ENCODE results near the gene CTAGE4.
"Not testable (repeated sequence)": the region's sequence is repeated elsewhere in the genome, so short reads cannot be mapped to it uniquely, and the experiment has no call there.

Gene CTAGE4

GRCh38 chr7:144171594-144172350, 11.5 kb upstream of the CTAGE4 start:
- not testable (repeated sequence) for H4K91ac ChIP-seq (ENCODE audit: low read length)

DNA sequence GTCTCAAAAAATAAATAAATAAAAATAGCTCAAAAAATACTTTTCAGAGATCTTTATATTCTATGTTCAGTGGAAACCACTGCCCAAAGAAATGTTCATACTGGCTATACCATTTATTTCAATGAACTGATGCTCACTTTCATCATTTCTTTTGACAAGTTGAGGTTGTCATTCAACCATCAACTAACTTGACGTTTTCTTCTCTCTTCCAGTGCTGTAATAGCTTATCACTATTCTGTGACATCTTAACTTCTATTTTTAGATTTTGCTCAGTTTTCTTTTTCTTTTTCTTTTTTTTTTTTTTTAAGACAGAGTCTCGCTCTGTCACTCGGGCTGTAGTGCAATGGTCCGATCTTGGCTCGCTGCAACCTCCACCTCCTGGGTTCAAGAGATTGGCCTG, 8.7 kb upstream of the CTAGE4 start:
- no peak for DNase-seq
- Histone ChIP-seq H3K27me3 (ENCODE audit: control insufficient read depth in 1 of 2, insufficient read depth in 1 of 2, low read length in 2 of 2) (no peaks in the 10 kb centered on the region), H2BK12ac (ENCODE audit: low read length in 2 of 2) (no peak overlapping the region), H3K18ac (ENCODE audit: low read depth in 1 of 2, low read length in 2 of 2) (no peak overlapping the region), H3K4ac (ENCODE audit: low read depth in 1 of 2, low read length in 2 of 2) (no peak overlapping the region), H3K36me3 (ENCODE audit: control insufficient read depth in 1 of 2, insufficient read depth in 2 of 2, low read depth in 1 of 2, low read length in 2 of 2) (no peaks in the 10 kb centered on the region), H3K4me1 (ENCODE audit: control insufficient read depth, insufficient read depth, low read depth, low read length) (no peaks in the 10 kb centered on the region), H4K91ac (ENCODE audit: low read length) (no peak overlapping the region), H3K9ac (ENCODE audit: low read length) (no peak overlapping the region), H3K4me3 (ENCODE audit: insufficient read depth in 1 of 2, low read depth in 1 of 2, low read length in 2 of 2) (no peak overlapping the region), H2BK5ac (ENCODE audit: low read depth, low read length, poor library complexity, severe bottlenecking) (no peak overlapping the region), H2BK15ac (ENCODE audit: low read depth, poor library complexity, severe bottlenecking) (no peak overlapping the region), H3K4me2 (ENCODE audit: low read length, poor library complexity, severe bottlenecking) (no peak overlapping the region), H2AFZ (ENCODE audit: low read depth, low read length) (no peak overlapping the region), H4K8ac (ENCODE audit: low read length) (no peak overlapping the region), H3K23ac (ENCODE audit: low read length in 2 of 2) (no peak overlapping the region), H3K79me1 (replicated peaks; ENCODE audit: low read length, poor library complexity, severe bottlenecking) (no peaks in the 10 kb centered on the region), H3K9me3 (ENCODE audit: control insufficient read depth, low read length) (no peaks in the 10 kb centered on the region), H2BK120ac (ENCODE audit: low read depth, low read length) (no peak overlapping the region), H3K27ac (ENCODE audit: low read length, poor library complexity, severe bottlenecking) (no peak overlapping the region), H2AK5ac (ENCODE audit: low read length, severe bottlenecking) (no peak overlapping the region), H3K14ac (ENCODE audit: low read length in 2 of 2) (no peak overlapping the region)
- WGBS = 81% methylated on average over 5 of the region's 5 CpGs

More at GRCh38 chr7:144171594-144172350, 11.5 kb upstream of the CTAGE4 start:
- H2BK12ac ChIP-seq (ENCODE audit: low read length in 2 of 2); H2BK5ac ChIP-seq (ENCODE audit: low read depth, low read length, poor library complexity, severe bottlenecking); H3K4me3 ChIP-seq (ENCODE audit: insufficient read depth in 1 of 2, low read depth in 1 of 2, low read length in 2 of 2); H4K8ac ChIP-seq (ENCODE audit: low read length); H3K79me1 ChIP-seq (replicated peaks; ENCODE audit: low read length, poor library complexity, severe bottlenecking); DNase-seq; H3K36me3 ChIP-seq (ENCODE audit: control insufficient read depth in 1 of 2, insufficient read depth in 2 of 2, low read depth in 1 of 2, low read length in 2 of 2); H3K9me3 ChIP-seq (ENCODE audit: control insufficient read depth, low read length); H3K14ac ChIP-seq (ENCODE audit: low read length in 2 of 2); H2BK15ac ChIP-seq (ENCODE audit: low read depth, poor library complexity, severe bottlenecking); H2BK120ac ChIP-seq (ENCODE audit: low read depth, low read length); H3K23ac ChIP-seq (ENCODE audit: low read length in 2 of 2); H3K4ac ChIP-seq (ENCODE audit: low read depth in 1 of 2, low read length in 2 of 2); H3K27me3 ChIP-seq (ENCODE audit: control insufficient read depth in 1 of 2, insufficient read depth in 1 of 2, low read length in 2 of 2); H3K27ac ChIP-seq (ENCODE audit: low read length, poor library complexity, severe bottlenecking); H3K9ac ChIP-seq (ENCODE audit: low read length); H3K4me2 ChIP-seq (ENCODE audit: low read length, poor library complexity, severe bottlenecking); H3K4me1 ChIP-seq (ENCODE audit: control insufficient read depth, insufficient read depth, low read depth, low read length); H2AFZ ChIP-seq (ENCODE audit: low read depth, low read length); H2AK5ac ChIP-seq (ENCODE audit: low read length, severe bottlenecking); H3K18ac ChIP-seq (ENCODE audit: low read depth in 1 of 2, low read length in 2 of 2): not testable (repeated sequence)
- 94% methylated on average over 4 of the region's 4 CpGs for WGBS

DNA sequence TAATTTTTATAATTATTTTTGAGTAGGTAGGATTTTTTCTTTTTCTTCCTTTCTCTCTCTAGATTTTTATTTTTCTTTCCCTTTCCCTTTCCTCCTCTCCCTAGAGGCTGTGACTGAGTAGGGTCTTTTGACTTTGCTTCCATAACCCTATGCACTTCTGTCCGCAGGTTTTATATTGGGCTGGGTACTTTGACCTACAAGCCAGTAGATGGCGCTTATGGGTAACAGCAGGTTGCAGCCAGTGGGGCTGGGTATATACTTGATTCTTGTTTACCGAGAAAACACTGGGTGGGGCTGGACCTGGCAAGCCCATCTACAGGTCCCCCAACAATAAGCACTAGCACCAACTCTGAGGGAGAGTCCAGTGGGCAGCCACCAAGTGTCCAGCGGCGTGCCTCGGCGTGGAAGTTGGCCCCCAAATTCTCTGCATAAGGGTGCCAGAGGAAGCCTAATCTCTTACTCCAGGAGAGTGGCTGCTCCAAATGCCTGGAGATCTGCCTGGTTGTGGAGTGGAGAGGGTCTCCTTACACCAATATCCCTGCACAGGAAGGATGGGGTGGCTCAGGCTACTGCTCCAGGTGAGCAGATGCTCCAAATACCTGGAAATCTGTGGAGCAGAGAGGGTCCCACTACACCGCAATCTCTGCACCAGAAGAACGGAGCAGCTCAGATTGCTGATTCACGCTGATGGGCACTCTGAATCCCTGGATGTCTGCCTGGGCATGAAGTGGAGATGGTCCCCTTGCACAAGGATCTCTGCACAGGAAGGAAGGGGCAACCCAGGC, 4.7 kb upstream of the CTAGE4 start:
- not testable (repeated sequence) for H3K79me1 ChIP-seq (replicated peaks; ENCODE audit: low read length, poor library complexity, severe bottlenecking); H3K4ac ChIP-seq (ENCODE audit: low read depth in 1 of 2, low read length in 2 of 2); H3K4me3 ChIP-seq (ENCODE audit: insufficient read depth in 1 of 2, low read depth in 1 of 2, low read length in 2 of 2); H2BK120ac ChIP-seq (ENCODE audit: low read depth, low read length); H4K91ac ChIP-seq (ENCODE audit: low read length); H2AK5ac ChIP-seq (ENCODE audit: low read length, severe bottlenecking); H3K4me1 ChIP-seq (ENCODE audit: control insufficient read depth, insufficient read depth, low read depth, low read length); H3K4me2 ChIP-seq (ENCODE audit: low read length, poor library complexity, severe bottlenecking); H2AFZ ChIP-seq (ENCODE audit: low read depth, low read length); H2BK15ac ChIP-seq (ENCODE audit: low read depth, poor library complexity, severe bottlenecking); H3K36me3 ChIP-seq (ENCODE audit: control insufficient read depth in 1 of 2, insufficient read depth in 2 of 2, low read depth in 1 of 2, low read length in 2 of 2); H3K14ac ChIP-seq (ENCODE audit: low read length in 2 of 2); H2BK5ac ChIP-seq (ENCODE audit: low read depth, low read length, poor library complexity, severe bottlenecking); H3K27ac ChIP-seq (ENCODE audit: low read length, poor library complexity, severe bottlenecking); H3K9ac ChIP-seq (ENCODE audit: low read length); H4K8ac ChIP-seq (ENCODE audit: low read length); H2BK12ac ChIP-seq (ENCODE audit: low read length in 2 of 2); H3K18ac ChIP-seq (ENCODE audit: low read depth in 1 of 2, low read length in 2 of 2); H3K27me3 ChIP-seq (ENCODE audit: control insufficient read depth in 1 of 2, insufficient read depth in 1 of 2, low read length in 2 of 2); H3K23ac ChIP-seq (ENCODE audit: low read length in 2 of 2); H3K9me3 ChIP-seq (ENCODE audit: control insufficient read depth, low read length)
- 0% methylated on average over 1 of the region's 10 CpGs for WGBS
- DNase-seq = peak; percentile 20

DNA sequence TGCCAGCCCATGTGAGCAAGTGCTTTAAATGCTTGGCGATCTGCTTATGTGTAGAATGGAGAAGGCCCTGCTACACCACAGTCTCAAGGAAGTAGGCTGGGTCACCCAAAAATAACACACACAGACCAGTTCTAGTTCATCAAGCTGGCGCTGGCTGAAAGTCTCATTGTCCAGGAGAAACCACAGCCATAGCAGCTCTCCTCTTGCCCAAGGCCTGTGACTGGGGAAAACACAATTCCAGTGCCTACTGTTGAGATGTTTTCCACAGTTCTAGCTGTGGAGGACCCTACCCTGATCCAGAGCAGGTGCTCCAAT, 4.1 kb upstream of the CTAGE4 start:
- H3K79me1 ChIP-seq (replicated peaks; ENCODE audit: low read length, poor library complexity, severe bottlenecking); H3K4me3 ChIP-seq (ENCODE audit: insufficient read depth in 1 of 2, low read depth in 1 of 2, low read length in 2 of 2): not testable (repeated sequence)

More for the DNA sequence above, 4.1 kb upstream of the CTAGE4 start:
- H2AK5ac ChIP-seq (ENCODE audit: low read length, severe bottlenecking); H3K27ac ChIP-seq (ENCODE audit: low read length, poor library complexity, severe bottlenecking); H2BK120ac ChIP-seq (ENCODE audit: low read depth, low read length); H3K9ac ChIP-seq (ENCODE audit: low read length); H2AFZ ChIP-seq (ENCODE audit: low read depth, low read length); H3K36me3 ChIP-seq (ENCODE audit: control insufficient read depth in 1 of 2, insufficient read depth in 2 of 2, low read depth in 1 of 2, low read length in 2 of 2); H3K4ac ChIP-seq (ENCODE audit: low read depth in 1 of 2, low read length in 2 of 2); H3K23ac ChIP-seq (ENCODE audit: low read length in 2 of 2); H2BK15ac ChIP-seq (ENCODE audit: low read depth, poor library complexity, severe bottlenecking); H2BK12ac ChIP-seq (ENCODE audit: low read length in 2 of 2); H3K18ac ChIP-seq (ENCODE audit: low read depth in 1 of 2, low read length in 2 of 2); H3K9me3 ChIP-seq (ENCODE audit: control insufficient read depth, low read length); DNase-seq; H3K4me2 ChIP-seq (ENCODE audit: low read length, poor library complexity, severe bottlenecking); H2BK5ac ChIP-seq (ENCODE audit: low read depth, low read length, poor library complexity, severe bottlenecking); H4K8ac ChIP-seq (ENCODE audit: low read length); H4K91ac ChIP-seq (ENCODE audit: low read length); H3K14ac ChIP-seq (ENCODE audit: low read length in 2 of 2); H3K27me3 ChIP-seq (ENCODE audit: control insufficient read depth in 1 of 2, insufficient read depth in 1 of 2, low read length in 2 of 2); H3K4me1 ChIP-seq (ENCODE audit: control insufficient read depth, insufficient read depth, low read depth, low read length): not testable (repeated sequence)
- no CpG with 5 or more reads among the region's 2 CpGs for WGBS
